Inflammatory macrophage treated with lipopolysaccharide for 4 hours (primary cell): ENCODE data around the gene PIGL.
"Not testable (repeated sequence)": the region's sequence is repeated elsewhere in the genome, so short reads cannot be mapped to it uniquely, and the experiment has no call there.

Source experiments
- DNase-seq: peaks from one replicate; pipeline ENCODE4 v3.0.0-alpha.2; 2020

Gene PIGL

GRCh38 chr17:16277163-16277562 is 60.2 kb downstream of the PIGL start:
- DNase-seq = no peak

GRCh38 chr17:16281351-16281750 is 64.3 kb downstream of the PIGL start:
- no peak for DNase-seq

- no peak for DNase-seq
Measured at GRCh38 chr17:16282522-16282921, 65.5 kb downstream of the PIGL start.

GRCh38 chr17:16283705-16284104 is 66.7 kb downstream of the PIGL start:
- peak; percentile 70 for DNase-seq

GRCh38 chr17:16285646-16286008 is 68.6 kb downstream of the PIGL start:
- DNase-seq = no peak

- DNase-seq = peak; percentile 95
Measured at GRCh38 chr17:16286009-16286946, 69.3 kb downstream of the PIGL start.

GRCh38 chr17:16286947-16287562 is 70.0 kb downstream of the PIGL start:
- no peak for DNase-seq

- DNase-seq = peak; percentile 89
Measured at GRCh38 chr17:16287563-16288027, 70.6 kb downstream of the PIGL start.

- no peak for DNase-seq
Measured at GRCh38 chr17:16288860-16289571, 72.0 kb downstream of the PIGL start.

- DNase-seq = no peak
Measured at GRCh38 chr17:16293931-16294330, 76.9 kb downstream of the PIGL start.

- DNase-seq = no peak
Measured at GRCh38 chr17:16294560-16294959, 77.5 kb downstream of the PIGL start.

GRCh38 chr17:16296072-16296471 is 79.1 kb downstream of the PIGL start:
- DNase-seq = not testable (repeated sequence)

- no peak for DNase-seq
Measured at GRCh38 chr17:16297367-16298139, 80.5 kb downstream of the PIGL start.

- DNase-seq = no peak
Measured at GRCh38 chr17:16298140-16298662, 81.2 kb downstream of the PIGL start.

- DNase-seq = no peak
Measured at GRCh38 chr17:16300554-16300953, 83.5 kb downstream of the PIGL start.

- DNase-seq = no peak
Measured at GRCh38 chr17:16301963-16302855, 85.2 kb downstream of the PIGL start.

GRCh38 chr17:16302856-16303255 is 85.8 kb downstream of the PIGL start:
- DNase-seq = no peak

- peak; percentile 8 for DNase-seq
Measured at GRCh38 chr17:16304830-16305229, 87.8 kb downstream of the PIGL start.

- no peak for DNase-seq
Measured at GRCh38 chr17:16306211-16306610, 89.2 kb downstream of the PIGL start.

- not testable (repeated sequence) for DNase-seq
Measured at GRCh38 chr17:16312061-16312460, 95.1 kb downstream of the PIGL start.
